ENCODE results near the gene SLC9A7. TPM values are rescaled to one million over a fixed set of nuclear protein-coding genes. Genes with fewer than 3 reads are reported as not detected.

The SLC9A7 gene
- 10 to 100 TPM in 1 of 4 donors, 1 to 10 TPM in 2, under 1 TPM in 1; 0.82 to 29.2 (median 2.3) TPM for total RNA-seq

DNA sequence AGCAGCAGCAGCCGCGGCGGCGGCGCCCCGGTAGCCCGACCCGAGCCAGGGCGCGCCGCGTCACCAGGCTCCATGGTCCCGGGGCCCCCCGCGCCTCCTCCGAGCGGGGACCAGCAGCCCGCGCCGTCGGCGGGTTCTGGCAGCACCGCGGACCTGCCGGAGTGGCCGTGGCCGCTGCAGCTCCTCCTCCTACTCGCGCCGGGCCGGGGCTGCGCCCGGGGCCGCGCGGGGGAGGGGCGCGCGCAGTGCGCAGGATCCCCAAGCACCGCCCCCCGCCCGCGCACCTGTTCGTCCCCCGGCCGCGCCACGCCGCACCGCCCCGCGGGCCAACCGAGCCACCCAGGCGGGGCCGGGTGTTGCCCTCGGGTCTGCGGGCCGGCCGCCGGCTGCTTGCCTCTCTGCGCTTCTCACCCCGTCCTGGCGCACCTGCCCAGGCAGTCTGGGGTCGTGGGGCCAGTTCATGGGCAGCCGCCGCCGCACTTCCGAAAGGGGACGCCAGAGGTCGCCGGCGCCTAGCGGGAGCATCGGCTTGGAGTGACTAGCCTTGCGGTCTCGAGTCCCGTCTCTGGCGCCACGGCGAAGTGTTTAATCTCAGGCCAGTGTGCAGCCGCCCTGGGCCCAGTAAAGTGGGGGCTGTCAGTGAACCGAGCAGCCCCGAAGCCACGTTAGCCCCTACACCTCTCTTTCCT is at the start of gene SLC9A7:
Gene SLC9A7, minus strand, starts transcription at position 163 of the 689 bp plus-strand sequence. Its CDS starts 89 bp downstream, at position 74.
- H3K27me3 ChIP-seq, result no peaks in the 10 kb centered on the region
- 55% methylated on average over 47 of the region's 85 CpGs; no CpG with 5 or more reads in 1 of the 2 donors for WGBS, 2 donors (ENCODE audit: low coverage in 1 of 2)
- DNase-seq, result peak; percentile 78
- in situ Hi-C loops (cut with MboI; ENCODE audit: low pct_ligation_motif_present in 1 of 4, low pct_unique_long_range_greater_than_20kb in 1 of 4, low sequenced_read_pairs in 3 of 4), result no loop called here
- intact Hi-C loops (cut with DNase I; ENCODE audit: low total_unique reads), result no loop called here
- no peaks in the 10 kb centered on the region for H3K9me3 ChIP-seq
- peak within 1 kb of the TSS; percentile 2 to 49 (median 46) for H3K4me3 ChIP-seq
- TF ChIP-seq POLR2AphosphoS5 (IDR thresholded peaks at IDR 0.05) (no peak), EP300 (IDR thresholded peaks at IDR 0.05; ENCODE audit: low read depth) (no peak), POLR2A (IDR thresholded peaks at IDR 0.05) (no peak)
- TF ChIP-seq, protein P1, sequence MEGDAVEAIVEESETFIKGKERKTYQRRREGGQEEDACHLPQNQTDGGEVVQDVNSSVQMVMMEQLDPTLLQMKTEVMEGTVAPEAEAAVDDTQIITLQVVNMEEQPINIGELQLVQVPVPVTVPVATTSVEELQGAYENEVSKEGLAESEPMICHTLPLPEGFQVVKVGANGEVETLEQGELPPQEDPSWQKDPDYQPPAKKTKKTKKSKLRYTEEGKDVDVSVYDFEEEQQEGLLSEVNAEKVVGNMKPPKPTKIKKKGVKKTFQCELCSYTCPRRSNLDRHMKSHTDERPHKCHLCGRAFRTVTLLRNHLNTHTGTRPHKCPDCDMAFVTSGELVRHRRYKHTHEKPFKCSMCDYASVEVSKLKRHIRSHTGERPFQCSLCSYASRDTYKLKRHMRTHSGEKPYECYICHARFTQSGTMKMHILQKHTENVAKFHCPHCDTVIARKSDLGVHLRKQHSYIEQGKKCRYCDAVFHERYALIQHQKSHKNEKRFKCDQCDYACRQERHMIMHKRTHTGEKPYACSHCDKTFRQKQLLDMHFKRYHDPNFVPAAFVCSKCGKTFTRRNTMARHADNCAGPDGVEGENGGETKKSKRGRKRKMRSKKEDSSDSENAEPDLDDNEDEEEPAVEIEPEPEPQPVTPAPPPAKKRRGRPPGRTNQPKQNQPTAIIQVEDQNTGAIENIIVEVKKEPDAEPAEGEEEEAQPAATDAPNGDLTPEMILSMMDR (IDR thresholded peaks at IDR 0.05), result peak; percentile 64 to 75 (median 71)
- no peaks in the 10 kb centered on the region for H3K36me3 ChIP-seq
- peak within 1 kb of the TSS in 1 of 4 donors; percentile 17 for H3K27ac ChIP-seq
- H3K4me1 ChIP-seq, result peaks cover 0 to 6% (median 4%) of the 10 kb centered on the region in 4 donors

GRCh38 chrX:46805270-46805669 is 46.4 kb upstream of the SLC9A7 start:
- no peaks in the 10 kb centered on the region for H3K36me3 ChIP-seq
- no peak for TF ChIP-seq POLR2AphosphoS5 (IDR thresholded peaks at IDR 0.05)
- TF ChIP-seq, protein P1 (IDR thresholded peaks at IDR 0.05), result no peak
- no peak for TF ChIP-seq EP300 (IDR thresholded peaks at IDR 0.05; ENCODE audit: low read depth)
- TF ChIP-seq POLR2A (IDR thresholded peaks at IDR 0.05), result no peak
- H3K9me3 ChIP-seq, result no peaks in the 10 kb centered on the region
- no peak overlapping the region for H3K27ac ChIP-seq
- no peak overlapping the region for H3K4me3 ChIP-seq
- no peaks in the 10 kb centered on the region for H3K4me1 ChIP-seq
- intact Hi-C loops (cut with DNase I; ENCODE audit: low total_unique reads), result no loop called here
- H3K27me3 ChIP-seq, result no peaks in the 10 kb centered on the region
- 63 to 100% methylated on average over 1 to 2 of the region's 2 CpGs for WGBS, 2 donors (ENCODE audit: low coverage in 1 of 2)
- DNase-seq, result no peak
- in situ Hi-C loops (cut with MboI; ENCODE audit: low pct_ligation_motif_present in 1 of 4, low pct_unique_long_range_greater_than_20kb in 1 of 4, low sequenced_read_pairs in 3 of 4), result no loop called here

GRCh38 chrX:46803140-46803539 is 44.2 kb upstream of the SLC9A7 start:
- Histone ChIP-seq H3K4me1 (no peaks in the 10 kb centered on the region), H3K27ac (no peak overlapping the region), H3K27me3 (no peaks in the 10 kb centered on the region), H3K9me3 (no peaks in the 10 kb centered on the region), H3K4me3 (no peak overlapping the region), H3K36me3 (no peaks in the 10 kb centered on the region)
- in situ Hi-C loops (cut with MboI; ENCODE audit: low pct_ligation_motif_present in 1 of 4, low pct_unique_long_range_greater_than_20kb in 1 of 4, low sequenced_read_pairs in 3 of 4) (no loop called here), intact Hi-C loops (cut with DNase I; ENCODE audit: low total_unique reads) (no loop called here)
- TF ChIP-seq, protein P1 (IDR thresholded peaks at IDR 0.05), result no peak
- TF ChIP-seq POLR2AphosphoS5 (IDR thresholded peaks at IDR 0.05) (no peak), POLR2A (IDR thresholded peaks at IDR 0.05) (no peak), EP300 (IDR thresholded peaks at IDR 0.05; ENCODE audit: low read depth) (no peak)
- DNase-seq, result no peak
- 51% methylated on average over 3 of the region's 3 CpGs; no CpG with 5 or more reads in 1 of the 2 donors for WGBS, 2 donors (ENCODE audit: low coverage in 1 of 2)

DNA sequence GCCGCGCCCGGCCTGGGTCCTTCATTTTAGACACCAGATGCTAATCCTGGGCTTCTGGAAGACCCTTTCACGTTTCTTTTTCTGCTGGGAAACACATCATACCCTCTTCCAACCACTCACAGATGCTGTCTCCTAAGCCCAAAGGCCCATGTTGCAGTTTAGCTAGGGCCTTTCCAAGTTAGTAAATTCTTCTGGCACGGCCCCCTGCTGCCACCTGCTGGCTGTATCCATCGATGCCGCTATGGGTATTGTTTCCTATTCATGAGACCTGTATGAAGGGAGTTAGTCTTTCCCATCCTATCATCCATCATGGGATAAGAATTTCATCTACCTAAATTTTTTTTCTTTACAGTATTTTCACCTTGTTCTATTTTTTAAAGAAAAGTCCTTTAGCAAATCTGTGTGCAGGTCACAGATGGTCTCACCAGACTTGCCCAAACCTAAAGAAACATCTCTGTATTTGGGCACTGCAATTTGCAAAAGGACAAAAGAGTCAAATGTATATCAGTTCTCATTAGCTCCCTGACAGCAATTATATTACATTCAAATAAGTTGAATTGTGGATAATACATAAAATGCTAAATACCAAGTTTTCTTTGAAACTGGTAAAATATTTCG is 37.8 kb upstream of the SLC9A7 start:
- 0 to 47% methylated on average over 2 to 8 of the region's 8 CpGs for WGBS, 2 donors (ENCODE audit: low coverage in 1 of 2)
- DNase-seq, result peak; percentile 73
- H3K36me3 ChIP-seq, result no peaks in the 10 kb centered on the region
- H3K4me1 ChIP-seq, result no peaks in the 10 kb centered on the region
- intact Hi-C loops (cut with DNase I; ENCODE audit: low total_unique reads) (no loop called here), in situ Hi-C loops (cut with MboI; ENCODE audit: low pct_ligation_motif_present in 1 of 4, low pct_unique_long_range_greater_than_20kb in 1 of 4, low sequenced_read_pairs in 3 of 4) (loop anchor here in 1 of 4 donors (25.0 kb wide), 1 partner anchor 234 kb away; the partner anchor contains the start of gene CHST7)
- no peak overlapping the region for H3K27ac ChIP-seq
- TF ChIP-seq, protein P1 (IDR thresholded peaks at IDR 0.05), result peak; percentile 51 to 71 (median 63)
- no peak for TF ChIP-seq POLR2A (IDR thresholded peaks at IDR 0.05)
- H3K4me3 ChIP-seq, result no peak overlapping the region
- no peaks in the 10 kb centered on the region for H3K9me3 ChIP-seq
- no peaks in the 10 kb centered on the region for H3K27me3 ChIP-seq

Data from transverse colon (tissue), 4 donors.